Liver (tissue), 9 donors: Measurements from ENCODE around the gene KIF12. TPM values are rescaled to one million over a fixed set of nuclear protein-coding genes. Genes with fewer than 3 reads are reported as not detected.

Experiments
- DNase-seq: peaks from one replicate; pipeline ENCODE4 v3.0.0-alpha.2; 2017; ENCODE audit warnings: low spot score
- H3K27ac ChIP-seq, 2 donors: one replicate each; pipeline ENCODE4 v1.7.0; 2013; ENCODE audit warnings: inconsistent platforms in 2 of 2, low read length in 2 of 2, control low read depth in 1 of 2, low read depth in 1 of 2, mild to moderate bottlenecking in 1 of 2
- H3K27me3 ChIP-seq, 4 donors: one replicate each; pipeline versions ENCODE4 v1.6.1 to v1.7.0; 2013; ENCODE audit warnings: low read length in 3 of 4, inconsistent platforms in 1 of 4, mild to moderate bottlenecking in 1 of 4, moderate library complexity in 1 of 4; ENCODE audit not compliant: control insufficient read depth in 4 of 4, insufficient read depth in 4 of 4
- H3K36me3 ChIP-seq, 4 donors: one replicate each; pipeline versions ENCODE4 v1.6.1 to v1.7.0; 2013; ENCODE audit warnings: low read length in 3 of 4, mild to moderate bottlenecking in 3 of 4, low read depth in 1 of 4, moderate library complexity in 1 of 4; ENCODE audit not compliant: control insufficient read depth in 4 of 4, insufficient read depth in 3 of 4
- H3K4me1 ChIP-seq, 4 donors: one replicate each; pipeline versions ENCODE4 v1.6.1 to v1.7.0; 2013; ENCODE audit warnings: low read length in 3 of 4, mild to moderate bottlenecking in 3 of 4, moderate library complexity in 1 of 4; ENCODE audit not compliant: control insufficient read depth in 4 of 4, insufficient read depth in 4 of 4
- H3K4me3 ChIP-seq, 3 donors: one replicate each; pipeline versions ENCODE4 v1.6.1 to v1.7.0; 2013; ENCODE audit warnings: low read length in 3 of 3, control low read depth in 1 of 3, low read depth in 1 of 3, mild to moderate bottlenecking in 1 of 3
- H3K9ac ChIP-seq, 2 donors: one replicate each; pipeline ENCODE4 v1.7.0; 2013; ENCODE audit warnings: low read length in 2 of 2, mild to moderate bottlenecking in 2 of 2, moderate library complexity in 2 of 2, control low read depth in 1 of 2, low read depth in 1 of 2
- H3K9me3 ChIP-seq, 4 donors: one replicate each; pipeline versions ENCODE4 v1.6.1 to v1.7.0; 2013; ENCODE audit warnings: low read length in 3 of 4; ENCODE audit not compliant: control insufficient read depth in 4 of 4
- ATF3 ChIP-seq: IDR thresholded peaks from 2 replicates; pipeline ENCODE4 v1.6.1; 2016; ENCODE audit warnings: antibody characterized with exemption
- EGR1 ChIP-seq, 2 donors: IDR thresholded peaks; 2 replicates each; pipeline ENCODE4 v1.6.1; 2016 to 2018; ENCODE audit warnings: antibody characterized with exemption in 2 of 2, low read depth in 2 of 2
- FOXA1 ChIP-seq: IDR thresholded peaks from 2 replicates; pipeline ENCODE4 v1.6.1; 2016; ENCODE audit warnings: antibody characterized with exemption
- FOXA2 ChIP-seq: IDR thresholded peaks from 2 replicates; pipeline ENCODE4 v1.6.1; 2016; ENCODE audit warnings: antibody characterized with exemption
- GABPA ChIP-seq, 2 donors: IDR thresholded peaks in 1 of 2; conservative IDR thresholded peaks in 1 of 2; 2 replicates each; pipeline ENCODE4 v1.6.1; 2016; ENCODE audit warnings: antibody characterized with exemption in 2 of 2, mild to moderate bottlenecking in 1 of 2, moderate library complexity in 1 of 2
- HNF4A ChIP-seq, 2 donors: conservative IDR thresholded peaks; 2 replicates each; pipeline ENCODE4 v1.6.1; 2016; ENCODE audit warnings: antibody characterized with exemption in 2 of 2, mild to moderate bottlenecking in 2 of 2
- HNF4G ChIP-seq: IDR thresholded peaks from 2 replicates; pipeline ENCODE4 v1.6.1; 2016; ENCODE audit warnings: antibody characterized with exemption
- JUND ChIP-seq, 2 donors: IDR thresholded peaks; 2 replicates each; pipeline ENCODE4 v1.6.1; 2016; ENCODE audit warnings: antibody characterized with exemption in 2 of 2
- NR2F2 ChIP-seq: IDR thresholded peaks from 2 replicates; pipeline ENCODE4 v1.6.1; 2016; ENCODE audit warnings: antibody characterized with exemption
- RAD21 ChIP-seq, 2 donors: IDR thresholded peaks; 2 replicates each; pipeline ENCODE4 v1.6.1; 2016; ENCODE audit warnings: antibody characterized with exemption in 2 of 2, mild to moderate bottlenecking in 2 of 2
- REST ChIP-seq: IDR thresholded peaks from 2 replicates; pipeline ENCODE4 v1.6.1; 2016; ENCODE audit warnings: antibody characterized with exemption, mild to moderate bottlenecking
- RXRA ChIP-seq, 2 donors: IDR thresholded peaks; 2 replicates each; pipeline ENCODE4 v1.6.1; 2017 to 2018; ENCODE audit warnings: antibody characterized with exemption in 2 of 2, mild to moderate bottlenecking in 1 of 2
- SP1 ChIP-seq: IDR thresholded peaks from 2 replicates; pipeline ENCODE4 v1.6.1; 2018; ENCODE audit warnings: antibody characterized with exemption, mild to moderate bottlenecking
- TAF1 ChIP-seq: conservative IDR thresholded peaks from 2 replicates; pipeline ENCODE4 v1.6.1; 2016; ENCODE audit warnings: antibody characterized with exemption, mild to moderate bottlenecking
- YY1 ChIP-seq: IDR thresholded peaks from 2 replicates; pipeline ENCODE4 v1.6.1; 2016; ENCODE audit warnings: antibody characterized with exemption, mild to moderate bottlenecking
- ZBTB33 ChIP-seq: IDR thresholded peaks from 2 replicates; pipeline ENCODE4 v1.6.1; 2016; ENCODE audit warnings: antibody characterized with exemption
- WGBS: extraction: QIAGEN DNeasy Blood & Tissue Kit; methylation state at CpG from one replicate; pipeline ENCODE4 v1.1.7; 2013; 5-methylcytosine and 5-hydroxymethylcytosine counted together
- polyA plus RNA-seq, 2 donors: library from polyadenylated mRNA; stranded (reverse) in 1 of 2; unstranded in 1 of 2; fragments of 200-250 nt in 1 of 2; fragments of >200 nt in 1 of 2; fragmentation: Nextera tagmentation in 1 of 2; extraction: Ambion mirVana in 1 of 2; gene quantifications; one replicate each; pipeline versions ENCODE4 v1.2.1 to v1.2.3, GENCODE V29; 2013 to 2015
- total RNA-seq, 2 donors: library from RNA; depleted of rRNA; stranded (reverse); fragments of >200 nt; gene quantifications; one replicate each; pipeline ENCODE4 v1.2.3, GENCODE V29; 2014
- TF ChIP-seq, protein P1 (sequence below): IDR thresholded peaks from 2 replicates; pipeline ENCODE4 v1.6.1; 2016; ENCODE audit warnings: antibody characterized with exemption
- donor health status: healthy.
- donor health status: healthy.
- donor health status: healthy.
- donor health status: healthy.
- donor health status: healthy.

Gene KIF12
- total and polyA plus RNA-seq, 4 donors = 2.9 to 11.8 (median 7.7) TPM

- H3K27me3 ChIP-seq = no peaks in the 10 kb centered on the region
- TF ChIP-seq SP1 = no peak
- TF ChIP-seq RAD21 (IDR thresholded peaks at IDR 0.05) = no peak
- TF ChIP-seq FOXA2 = no peak
- TF ChIP-seq, protein P1, sequence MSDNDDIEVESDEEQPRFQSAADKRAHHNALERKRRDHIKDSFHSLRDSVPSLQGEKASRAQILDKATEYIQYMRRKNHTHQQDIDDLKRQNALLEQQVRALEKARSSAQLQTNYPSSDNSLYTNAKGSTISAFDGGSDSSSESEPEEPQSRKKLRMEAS = no peak
- TF ChIP-seq YY1 = no peak
- TF ChIP-seq HNF4A (conservative IDR thresholded peaks at IDR 0.05) = no peak
- TF ChIP-seq ATF3 = no peak
- no peak for TF ChIP-seq RXRA (IDR thresholded peaks at IDR 0.05)
- TF ChIP-seq NR2F2 = no peak
- no peak for TF ChIP-seq HNF4G
- no peak for TF ChIP-seq TAF1
- no peak for TF ChIP-seq GABPA (IDR thresholded peaks at IDR 0.05 in 1 of 2, conservative IDR thresholded peaks at IDR 0.05 in 1 of 2)
- TF ChIP-seq FOXA1 = no peak
- no peak for TF ChIP-seq ZBTB33
- TF ChIP-seq EGR1 (IDR thresholded peaks at IDR 0.05; ENCODE audit: low read depth in 2 of 2) = no peak
- TF ChIP-seq JUND (IDR thresholded peaks at IDR 0.05) = no peak
- no peak overlapping the region for H3K27ac ChIP-seq
- no peak overlapping the region for H3K4me3 ChIP-seq
- no peak overlapping the region for H3K9ac ChIP-seq
- no peaks in the 10 kb centered on the region for H3K9me3 ChIP-seq
- peaks cover 8 to 78% (median 59%) of the 10 kb centered on the region in 4 donors for H3K4me1 ChIP-seq
- DNase-seq = no peak
- 83% methylated on average over 7 of the region's 7 CpGs for WGBS
- peaks cover 12 to 55% (median 45%) of the 10 kb centered on the region in 4 donors for H3K36me3 ChIP-seq
Measured at GRCh38 chr9:114071197-114071795, 27.8 kb downstream of the KIF12 start.

DNA sequence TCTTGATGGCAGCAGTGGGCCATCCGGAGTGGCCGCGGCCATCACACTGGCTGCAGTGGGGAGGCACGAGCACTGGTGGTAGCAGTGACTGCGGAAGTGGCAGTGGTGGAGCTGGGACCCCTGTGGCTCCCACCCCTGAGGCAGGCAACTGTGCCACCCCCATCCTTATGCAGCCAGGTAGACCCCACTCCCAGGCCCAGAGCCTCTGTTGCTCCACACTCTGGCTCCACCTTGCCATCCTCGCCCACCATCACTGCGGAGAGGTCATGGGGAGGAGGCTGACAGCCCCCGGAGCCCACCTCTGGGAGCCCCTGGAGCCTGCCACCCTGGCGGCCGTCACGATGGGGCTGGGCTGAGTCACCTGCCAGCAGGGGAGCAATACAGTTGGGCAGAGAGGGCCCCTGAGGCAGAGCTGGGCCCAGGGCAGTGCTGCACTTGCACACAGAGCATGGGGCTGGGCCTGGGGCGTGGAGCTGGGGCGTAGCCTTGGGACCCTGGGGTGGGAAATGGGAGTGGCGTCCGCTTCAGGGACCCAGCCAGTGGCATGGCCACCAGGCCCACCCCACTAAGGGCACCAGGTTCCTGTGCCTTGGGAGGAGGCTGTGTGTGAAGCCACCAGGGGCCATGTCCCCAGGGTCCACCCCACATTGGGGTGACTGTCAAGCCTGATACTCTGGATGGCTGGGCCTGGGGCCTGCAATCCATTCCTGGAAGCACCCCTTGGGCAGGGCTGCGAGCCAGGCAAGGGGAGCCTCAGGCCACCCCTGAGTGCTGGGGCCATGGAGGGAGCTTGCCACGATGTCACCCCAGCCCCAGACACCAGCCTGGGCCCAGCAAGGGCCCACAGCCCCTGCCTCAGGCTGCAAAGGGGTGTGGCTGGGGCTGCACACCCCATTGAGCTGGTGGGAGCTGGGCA lies 28.6 kb downstream of the KIF12 start:
- TF ChIP-seq REST (no peak), SP1 (no peak), GABPA (IDR thresholded peaks at IDR 0.05 in 1 of 2, conservative IDR thresholded peaks at IDR 0.05 in 1 of 2) (no peak), FOXA1 (no peak), HNF4A (conservative IDR thresholded peaks at IDR 0.05) (no peak)
- Histone ChIP-seq H3K9ac (no peak overlapping the region), H3K36me3 (peaks cover 12 to 60% (median 47%) of the 10 kb centered on the region in 4 donors), H3K27me3 (no peaks in the 10 kb centered on the region), H3K27ac (no peak overlapping the region), H3K4me1 (peaks cover 8 to 76% (median 53%) of the 10 kb centered on the region in 4 donors), H3K9me3 (no peaks in the 10 kb centered on the region), H3K4me3 (no peak overlapping the region)
- 89% methylated on average over 17 of the region's 17 CpGs for WGBS
- no peak for DNase-seq
